ENCODE data around the gene CUL4A.
A peak's percentile ranks its signal among the peaks of the same experiment; 100 is the strongest.

Gene CUL4A

DNA sequence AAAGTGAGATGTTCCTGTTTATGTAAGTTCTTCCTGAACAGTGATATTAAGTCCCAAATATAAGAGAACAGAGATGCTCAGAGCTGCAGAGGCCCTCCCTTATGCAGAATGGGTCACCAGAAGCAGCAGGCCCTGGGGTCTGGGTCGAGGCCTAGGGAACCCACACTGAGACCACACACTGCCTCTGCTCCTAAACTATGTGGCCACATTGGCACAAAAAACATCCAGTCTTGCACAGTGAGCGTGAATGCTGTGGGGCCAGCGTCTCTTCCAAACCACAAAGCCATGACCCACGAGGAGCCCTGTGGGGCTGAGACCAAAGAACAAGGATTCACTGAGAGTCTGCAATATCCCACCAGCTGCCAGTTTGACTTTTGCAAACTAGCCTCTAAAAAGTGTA lies 27.4 kb upstream of the CUL4A start:
- DNase-seq: no peak

DNA sequence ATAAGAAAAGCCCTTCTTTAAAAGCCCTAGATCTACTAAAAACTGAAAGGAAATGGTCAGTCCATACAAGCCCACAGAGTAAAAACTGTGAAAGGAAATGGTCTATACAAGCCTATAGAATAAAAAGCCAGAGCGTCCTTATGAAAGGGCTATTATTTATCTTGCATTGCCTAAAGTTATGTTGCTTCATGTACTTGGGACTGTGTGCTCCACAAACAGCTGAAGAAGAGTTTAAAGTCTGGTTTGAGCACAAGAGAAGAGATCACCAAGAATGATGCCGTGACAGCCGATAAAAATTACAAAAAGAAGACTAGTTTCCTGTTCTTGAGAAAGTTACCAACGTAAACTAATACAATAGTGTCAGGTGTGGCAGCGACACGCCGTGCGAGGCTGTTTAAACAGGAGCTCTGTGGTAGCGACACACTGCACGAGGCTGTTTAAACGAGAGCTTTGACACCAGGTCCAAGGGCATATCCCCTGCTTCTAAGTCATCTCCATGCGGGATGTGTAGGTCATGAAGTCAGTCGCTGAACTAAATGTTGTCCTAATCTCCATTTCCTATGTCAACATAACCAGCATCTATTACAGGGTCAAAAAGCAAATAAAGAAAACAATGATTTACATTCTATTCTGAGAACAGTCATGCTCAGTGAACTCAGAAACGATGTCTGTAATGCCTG lies 25.8 kb upstream of the CUL4A start:
- DNase-seq: no peak

- no peak for DNase-seq
Measured at GRCh38 chr13:113184568-113185440, 24.6 kb upstream of the CUL4A start.

DNA sequence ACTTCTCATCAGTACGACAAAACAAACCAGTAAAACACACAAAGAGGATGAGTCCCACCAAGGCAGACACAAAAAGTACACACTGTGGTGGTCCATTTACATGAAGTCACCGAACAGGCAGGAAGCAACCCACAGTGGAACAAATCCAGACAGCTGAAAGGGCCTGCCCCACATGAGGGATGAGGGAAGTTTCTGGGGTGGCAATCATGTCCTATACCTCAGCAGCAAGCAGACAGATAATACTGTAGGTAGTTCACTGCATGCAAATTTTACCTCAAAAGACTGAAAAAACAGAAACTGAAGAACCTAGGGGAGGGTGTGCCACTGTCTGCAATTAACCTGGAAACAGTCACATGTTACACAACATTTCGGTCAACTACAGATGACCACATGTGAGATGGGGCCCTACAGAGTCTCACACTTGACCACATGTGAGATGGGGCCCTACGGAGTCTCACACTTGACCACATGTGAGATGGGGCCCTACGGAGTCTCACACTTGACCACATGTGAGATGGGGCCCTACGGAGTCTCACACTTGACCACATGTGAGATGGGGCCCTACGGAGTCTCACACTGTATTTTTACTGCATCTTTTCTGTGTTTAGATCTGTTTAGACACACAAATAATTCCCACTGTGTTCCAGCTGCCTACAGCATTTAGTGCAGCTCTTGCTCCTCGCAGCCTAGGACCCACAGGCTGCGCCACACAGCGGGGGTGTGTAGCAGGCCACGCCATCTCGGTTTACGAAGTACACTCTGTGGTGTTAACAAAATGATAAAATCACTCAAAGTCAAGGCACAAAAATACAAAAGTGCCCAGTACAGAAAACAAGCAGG lies 23.1 kb upstream of the CUL4A start:
- DNase-seq: no peak

DNA sequence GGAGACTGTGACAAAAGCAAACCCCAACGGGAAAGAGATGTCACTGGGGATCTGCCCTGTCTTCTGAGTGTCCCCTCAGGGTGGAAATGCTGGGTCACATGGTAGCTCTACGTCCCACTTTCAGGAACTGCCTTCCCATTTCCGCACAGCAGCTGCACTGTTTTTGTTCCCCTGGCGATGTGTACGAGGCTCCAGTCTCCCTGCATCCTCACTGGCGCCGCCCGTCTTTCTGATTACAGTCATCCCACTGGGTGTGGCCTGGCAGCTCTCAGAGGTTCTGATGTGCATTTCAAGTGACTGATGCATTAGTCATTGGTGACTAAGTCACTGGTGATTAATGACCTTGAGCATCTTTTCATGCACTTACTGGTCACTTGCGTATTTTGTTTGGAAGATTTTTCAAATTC lies 22.1 kb upstream of the CUL4A start:
- no peak for DNase-seq

- DNase-seq: no peak
Measured at GRCh38 chr13:113187883-113188665, 21.3 kb upstream of the CUL4A start.

GRCh38 chr13:113190181-113190580 lies 19.2 kb upstream of the CUL4A start:
- DNase-seq: no peak

DNA sequence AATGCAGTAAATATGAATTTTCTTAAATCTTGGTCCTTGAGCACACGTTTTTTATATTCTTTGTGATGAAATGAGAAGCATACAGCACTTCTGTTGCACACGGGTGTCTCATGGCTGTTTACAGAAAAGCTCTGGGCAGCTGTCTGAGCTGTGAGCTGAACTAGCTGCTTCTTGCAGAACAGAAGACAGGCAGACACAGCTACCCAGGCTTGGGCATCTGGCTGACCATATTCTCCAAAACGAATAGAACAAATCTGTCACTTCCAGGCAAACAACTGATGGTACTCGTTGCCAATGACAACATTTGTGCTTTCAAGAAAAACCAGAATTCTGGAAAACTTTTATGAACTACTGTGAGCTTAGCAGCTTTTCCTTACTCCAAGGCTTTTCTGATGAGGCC lies 17.1 kb upstream of the CUL4A start:
- no peak for DNase-seq

GRCh38 chr13:113192902-113193301 lies 16.5 kb upstream of the CUL4A start:
- no peak for DNase-seq

DNA sequence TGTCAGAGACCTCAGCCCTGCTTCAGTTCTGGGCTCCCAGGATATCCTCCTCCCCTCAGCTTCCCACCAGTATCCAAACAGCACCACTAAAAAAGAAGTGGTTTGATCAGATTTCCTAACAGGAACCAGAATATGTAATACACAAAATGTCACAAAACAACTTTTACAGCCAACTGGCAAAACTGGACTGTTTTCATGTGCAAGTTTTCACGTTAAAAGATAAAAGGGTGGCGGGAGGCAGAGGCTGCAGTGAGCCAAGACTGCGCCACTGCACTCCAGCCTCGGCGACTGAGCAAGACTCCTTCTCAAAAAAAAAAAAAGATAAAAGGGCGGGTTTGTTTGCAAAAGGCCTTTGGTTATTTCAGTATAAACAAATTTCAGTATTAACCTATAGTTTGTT lies 14.1 kb upstream of the CUL4A start:
- no peak for DNase-seq

GRCh38 chr13:113196970-113197737 lies 12.3 kb upstream of the CUL4A start:
- DNase-seq: no peak

DNA sequence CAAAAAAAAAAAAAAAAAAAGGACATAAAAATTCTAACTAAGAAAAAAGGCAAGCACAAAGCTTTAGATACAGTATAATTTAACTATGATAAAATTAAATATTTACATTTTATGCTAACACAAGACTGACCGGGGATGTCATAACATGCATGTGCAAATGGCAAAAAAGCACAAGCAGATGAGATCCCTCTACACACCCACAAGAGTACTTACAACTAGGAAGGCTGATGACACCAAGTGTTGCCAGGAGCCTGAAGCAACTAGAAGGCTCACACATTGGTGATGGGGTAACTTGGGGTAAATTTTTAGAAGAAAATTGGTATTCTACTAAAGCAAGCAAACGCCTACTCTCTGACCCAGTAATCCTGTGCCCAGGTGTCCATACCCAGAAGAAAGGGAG lies 7.6 kb upstream of the CUL4A start:
- DNase-seq: no peak

DNA sequence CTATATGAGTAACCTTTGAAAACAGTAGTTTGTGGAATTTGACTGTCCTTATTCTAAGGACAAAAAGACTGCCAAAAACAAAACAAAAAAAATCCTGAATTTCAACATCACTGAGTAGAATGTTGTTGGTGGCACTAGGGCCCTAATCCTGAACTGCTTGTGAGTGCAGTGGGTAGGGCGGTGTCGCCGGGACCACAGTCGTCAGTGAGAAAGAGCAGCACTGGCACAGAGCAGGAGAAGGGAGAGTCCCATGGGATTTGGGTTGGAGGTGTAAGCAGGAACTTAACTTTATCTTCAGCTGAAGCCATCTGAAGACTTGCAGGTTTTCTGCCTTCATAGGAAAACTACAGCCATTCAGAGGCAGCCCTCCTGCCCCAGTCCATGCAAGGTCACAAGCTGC lies 6.5 kb upstream of the CUL4A start:
- DNase-seq: no peak

DNA sequence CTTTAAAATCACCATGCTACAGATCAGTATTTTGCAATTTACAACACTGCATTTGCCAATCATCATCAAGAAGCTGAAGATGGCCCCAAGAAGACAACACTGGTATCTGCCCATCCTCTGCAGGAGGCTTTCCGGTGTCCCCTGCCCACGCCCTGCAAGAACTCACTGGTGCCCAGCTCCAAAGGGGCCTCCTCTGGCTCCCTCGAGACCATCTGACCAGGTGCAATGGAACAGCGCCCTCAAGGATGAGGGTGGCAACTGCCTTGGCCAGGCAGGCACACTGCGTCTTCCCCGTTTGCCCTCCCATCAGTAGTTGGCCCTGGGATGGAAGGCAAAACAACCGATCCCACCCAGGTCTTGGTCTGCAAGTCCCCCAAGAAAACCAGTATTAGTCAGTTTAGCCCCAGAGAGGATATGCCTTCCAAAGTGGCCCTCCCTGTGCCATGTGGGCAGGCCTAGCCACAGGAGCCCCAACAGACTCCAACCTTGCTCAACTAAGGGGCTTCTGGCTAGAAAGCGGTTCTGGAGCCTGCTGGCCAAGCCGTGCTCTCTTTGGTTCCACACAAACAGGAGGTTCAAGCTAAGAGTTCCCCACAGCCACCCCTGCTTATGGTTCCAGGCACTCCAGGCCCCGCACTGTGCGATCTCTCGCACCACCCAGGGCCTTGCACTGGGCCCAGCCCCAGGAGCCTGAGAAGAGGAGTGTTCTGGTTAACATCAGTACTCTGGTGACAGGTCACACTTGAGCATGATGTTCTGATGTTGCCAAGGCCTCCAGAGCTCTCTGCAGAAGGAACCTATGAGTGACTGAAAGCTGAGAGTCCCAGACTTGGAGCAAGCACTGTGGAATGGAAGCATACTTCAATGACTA lies 5.7 kb upstream of the CUL4A start:
- no peak for DNase-seq

- DNase-seq: no peak
Measured at GRCh38 chr13:113204378-113204734, 5.1 kb upstream of the CUL4A start.

DNA sequence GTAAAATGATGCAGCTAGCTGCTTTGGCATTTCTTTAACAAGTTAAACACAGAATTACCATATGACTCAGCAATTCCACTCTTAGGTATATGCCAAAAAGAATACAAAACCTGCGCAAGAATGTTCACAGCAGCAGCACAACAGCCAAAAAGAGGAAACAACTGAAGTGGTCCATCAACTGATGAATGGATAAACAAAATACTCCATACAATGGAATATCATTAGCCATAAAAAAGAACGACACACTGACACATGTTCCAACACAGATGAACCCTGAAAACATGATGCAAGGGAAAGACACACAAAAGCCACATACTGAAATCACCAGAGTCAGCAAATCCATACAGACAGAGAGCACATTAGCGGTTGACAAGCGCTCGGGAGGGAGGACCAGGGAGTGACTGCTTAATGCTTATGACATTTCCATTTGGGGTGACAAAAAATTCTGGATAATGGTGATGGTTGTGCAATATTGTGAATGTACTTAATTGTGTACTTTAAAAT lies 3.9 kb upstream of the CUL4A start:
- no peak for DNase-seq

- no peak for DNase-seq
Measured at GRCh38 chr13:113207460-113207859, 2.0 kb upstream of the CUL4A start.

DNA sequence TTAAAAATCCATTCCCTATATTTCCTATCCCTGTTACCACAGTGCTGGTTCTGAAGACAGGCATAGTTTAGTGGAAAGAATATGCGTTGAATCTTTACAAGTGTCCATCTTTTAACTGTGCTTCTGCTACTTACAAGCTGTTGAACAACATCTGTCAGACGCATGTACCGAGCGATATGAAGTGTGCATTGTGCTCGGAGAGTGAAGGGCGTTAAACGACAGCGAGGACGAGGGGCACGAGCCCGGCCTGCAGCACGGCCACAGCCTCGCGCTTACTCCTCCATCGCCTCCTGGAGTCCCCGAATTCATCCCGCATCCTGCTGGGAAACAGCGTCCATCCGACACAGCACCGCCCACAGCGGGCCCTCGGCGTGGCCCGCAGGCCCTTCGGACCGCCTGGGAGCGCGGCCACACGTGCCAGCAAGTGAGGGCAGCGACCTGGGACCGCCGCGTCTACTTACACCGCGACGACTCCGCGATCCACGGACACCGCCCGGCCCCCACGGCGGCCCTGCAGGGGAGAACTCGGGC lies 1.5 kb upstream of the CUL4A start:
- DNase-seq: no peak

DNA sequence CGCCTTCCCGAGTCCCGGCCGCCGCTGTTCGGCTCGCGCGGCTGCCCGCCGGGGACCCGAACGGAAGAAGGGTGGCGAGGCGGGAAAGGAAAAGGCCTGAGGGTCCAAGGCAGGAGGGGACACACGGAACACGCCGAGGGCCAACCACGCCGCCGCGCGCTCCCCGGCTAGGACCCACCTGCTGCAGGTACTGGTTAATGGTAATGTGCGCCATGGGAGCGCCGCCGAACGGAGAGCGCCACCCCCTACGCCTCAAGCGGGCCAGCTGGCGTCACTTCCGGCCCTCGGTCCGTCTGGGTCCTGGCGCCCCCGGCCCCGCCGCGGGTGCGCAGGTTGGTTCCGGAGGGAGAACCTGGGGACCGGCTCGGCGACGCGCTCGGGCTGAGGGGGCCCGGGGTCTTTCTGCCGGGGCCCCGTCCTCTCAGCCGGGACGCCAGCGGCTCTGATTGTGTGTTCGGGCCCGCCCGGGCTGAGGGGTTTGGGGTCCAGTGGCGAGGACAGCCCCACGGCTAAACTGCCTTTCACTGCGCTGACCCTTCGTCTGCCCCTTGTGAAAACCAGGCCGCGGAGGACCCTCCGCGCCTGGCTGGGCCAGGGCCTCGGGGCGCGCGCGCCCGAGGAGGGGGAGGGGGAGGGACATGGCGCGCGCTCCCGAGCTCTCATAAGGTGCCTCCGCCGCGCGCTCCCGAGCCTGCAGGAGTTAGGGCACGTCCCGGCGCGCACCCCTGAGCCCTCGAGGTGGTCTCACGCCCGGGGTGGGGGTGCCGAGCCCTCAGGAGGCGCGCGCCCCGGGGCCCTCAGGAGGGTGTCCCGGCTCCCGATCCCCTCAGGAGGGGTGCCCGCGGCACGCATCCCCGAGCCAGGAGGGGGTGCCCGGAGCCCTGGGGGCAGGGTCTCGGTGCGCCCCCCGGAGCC lies 735 bp upstream of the CUL4A start, which contains the start of gene PCID2:
PCID2 (minus strand) TSS at position 249 of the 915 bp plus-strand sequence; CDS start at position 214, 35 bp downstream.
- peak; percentile 50 for DNase-seq

Measured in NCI-H1048 (cell line).